ENCODE data around the gene ARHGAP6. TPM values are rescaled to one million over a fixed set of nuclear protein-coding genes. Genes with fewer than 3 reads are reported as not detected.
"Not testable (repeated sequence)": the region's sequence is repeated elsewhere in the genome, so short reads cannot be mapped to it uniquely, and the experiment has no call there.

Gene ARHGAP6
- total RNA-seq, 1 experiment from 2014 or later, result not detected

GRCh38 chrX:11531226-11531625 is 134.5 kb downstream of the ARHGAP6 start:
- Mint-ChIP-seq H3K4me3 (ENCODE audit: unreplicated experiment) (no peak overlapping the region), H3K9me3 (ENCODE audit: unreplicated experiment) (no peaks in the 10 kb centered on the region), H3K27ac (ENCODE audit: low read depth, unreplicated experiment) (no peak overlapping the region), H3K4me1 (ENCODE audit: insufficient read depth, unreplicated experiment) (no peaks in the 10 kb centered on the region), H3K36me3 (ENCODE audit: insufficient read depth, unreplicated experiment) (no peaks in the 10 kb centered on the region), H3K27me3 (ENCODE audit: insufficient read depth, unreplicated experiment) (peaks cover 12% of the 10 kb centered on the region)
- intact Hi-C loops (cut with micrococcal nuclease), result loop anchor here (1.0 kb wide), 3 partner anchors 71 to 387 kb away; no protein-coding TSS in a partner anchor
- ChIA-PET POLR2A (no interaction called here), CTCF (interaction anchor here (0.7 to 3.5 kb wide), 55 partner anchors 10 to 1495 kb away, joined by 3 to 89 read pairs (median 5); no protein-coding TSS in a partner anchor)
- BruUV-seq (replicated peaks), result no TSS peak
- DNase-seq (ENCODE audit: unreplicated experiment), result peak; percentile 26
- TF ChIP-seq CTCF (IDR thresholded peaks at IDR 0.05; ENCODE audit: unreplicated experiment), result peak; percentile 42

GRCh38 chrX:11530621-11531020 is 135.1 kb downstream of the ARHGAP6 start:
- DNase-seq (ENCODE audit: unreplicated experiment), result no peak
- ChIA-PET POLR2A (no interaction called here), CTCF (interaction anchor here (0.7 to 3.5 kb wide), 28 partner anchors 11 to 1495 kb away, joined by 3 to 89 read pairs (median 6); no protein-coding TSS in a partner anchor)
- intact Hi-C loops (cut with micrococcal nuclease), result loop anchor here (1.0 kb wide), 3 partner anchors 70 to 386 kb away; no protein-coding TSS in a partner anchor
- Mint-ChIP-seq H3K9me3 (ENCODE audit: unreplicated experiment) (no peaks in the 10 kb centered on the region), H3K4me3 (ENCODE audit: unreplicated experiment) (no peak overlapping the region), H3K27me3 (ENCODE audit: insufficient read depth, unreplicated experiment) (peaks cover 6% of the 10 kb centered on the region), H3K4me1 (ENCODE audit: insufficient read depth, unreplicated experiment) (no peaks in the 10 kb centered on the region), H3K36me3 (ENCODE audit: insufficient read depth, unreplicated experiment) (no peaks in the 10 kb centered on the region), H3K27ac (ENCODE audit: low read depth, unreplicated experiment) (no peak overlapping the region)
- no peak for TF ChIP-seq CTCF (IDR thresholded peaks at IDR 0.05; ENCODE audit: unreplicated experiment)
- BruUV-seq (replicated peaks), result no TSS peak

- Mint-ChIP-seq H3K27ac (ENCODE audit: low read depth, unreplicated experiment) (no peak overlapping the region), H3K4me3 (ENCODE audit: unreplicated experiment) (no peak overlapping the region), H3K4me1 (ENCODE audit: insufficient read depth, unreplicated experiment) (no peaks in the 10 kb centered on the region), H3K9me3 (ENCODE audit: unreplicated experiment) (no peaks in the 10 kb centered on the region), H3K27me3 (ENCODE audit: insufficient read depth, unreplicated experiment) (peaks cover 5% of the 10 kb centered on the region), H3K36me3 (ENCODE audit: insufficient read depth, unreplicated experiment) (no peaks in the 10 kb centered on the region)
- intact Hi-C loops (cut with micrococcal nuclease), result no loop called here
- CTCF ChIA-PET, result interaction anchor here (0.7 to 3.6 kb wide), 4 partner anchors 147 to 388 kb away, joined by 3 to 23 read pairs (median 4); no protein-coding TSS in a partner anchor
- POLR2A ChIA-PET, result interaction anchor here (0.7 kb wide), 1 partner anchor 61 kb away, joined by 3 read pairs; no protein-coding TSS in a partner anchor
- DNase-seq (ENCODE audit: unreplicated experiment), result no peak
- BruUV-seq (replicated peaks), result no TSS peak
- no peak for TF ChIP-seq CTCF (IDR thresholded peaks at IDR 0.05; ENCODE audit: unreplicated experiment)
These were observed 137.1 kb downstream of the ARHGAP6 start for GRCh38 chrX:11528623-11529022.

GRCh38 chrX:11525685-11526084 is 140.0 kb downstream of the ARHGAP6 start:
- no peak for DNase-seq (ENCODE audit: unreplicated experiment)
- Mint-ChIP-seq H3K4me3 (ENCODE audit: unreplicated experiment) (no peak overlapping the region), H3K4me1 (ENCODE audit: insufficient read depth, unreplicated experiment) (no peaks in the 10 kb centered on the region), H3K9me3 (ENCODE audit: unreplicated experiment) (no peaks in the 10 kb centered on the region), H3K27me3 (ENCODE audit: insufficient read depth, unreplicated experiment) (peaks cover 22% of the 10 kb centered on the region), H3K27ac (ENCODE audit: low read depth, unreplicated experiment) (no peak overlapping the region), H3K36me3 (ENCODE audit: insufficient read depth, unreplicated experiment) (no peaks in the 10 kb centered on the region)
- no peak for TF ChIP-seq CTCF (IDR thresholded peaks at IDR 0.05; ENCODE audit: unreplicated experiment)
- BruUV-seq (replicated peaks), result no TSS peak
- ChIA-PET POLR2A (interaction anchor here (0.7 kb wide), 1 partner anchor 140 kb away, joined by 3 read pairs; no protein-coding TSS in a partner anchor), CTCF (interaction anchor here (0.7 to 3.6 kb wide), 5 partner anchors 55 to 487 kb away, joined by 3 to 23 read pairs (median 3); no protein-coding TSS in a partner anchor)
- intact Hi-C loops (cut with micrococcal nuclease), result no loop called here

GRCh38 chrX:11519234-11519633 is 146.5 kb downstream of the ARHGAP6 start:
- intact Hi-C loops (cut with micrococcal nuclease); H3K36me3 Mint-ChIP-seq (ENCODE audit: insufficient read depth, unreplicated experiment); H3K4me3 Mint-ChIP-seq (ENCODE audit: unreplicated experiment); DNase-seq (ENCODE audit: unreplicated experiment); POLR2A ChIA-PET; CTCF ChIA-PET; H3K9me3 Mint-ChIP-seq (ENCODE audit: unreplicated experiment); BruUV-seq (replicated peaks); H3K4me1 Mint-ChIP-seq (ENCODE audit: insufficient read depth, unreplicated experiment); H3K27ac Mint-ChIP-seq (ENCODE audit: low read depth, unreplicated experiment): not testable (repeated sequence)
- peaks cover 30% of the 10 kb centered on the region for H3K27me3 Mint-ChIP-seq (ENCODE audit: insufficient read depth, unreplicated experiment)

All from MCF 10A (cell line).